ENCODE measurements around the gene MAP6D1.

The MAP6D1 gene

GRCh38 chr3:183801601-183802000 is 23.8 kb downstream of the MAP6D1 start:
- TF ChIP-seq EZH2phosphoT487 (IDR thresholded peaks at IDR 0.05; ENCODE audit: borderline replicate concordance) (no peak), CTCF (conservative IDR thresholded peaks at IDR 0.05; ENCODE audit: low read length) (no peak)
- H3F3A ChIP-seq (ENCODE audit: low read depth): no peaks in the 10 kb centered on the region
- no peaks in the 10 kb centered on the region for H3K9me2 ChIP-seq (replicated peaks; ENCODE audit: low read depth, low read length)
- no peak overlapping the region for H3K4me3 ChIP-seq (ENCODE audit: low read length, poor library complexity, severe bottlenecking)
- no peaks in the 10 kb centered on the region for H3K79me2 ChIP-seq (ENCODE audit: insufficient read depth, low read length)
- no peak overlapping the region for H2AFZ ChIP-seq (ENCODE audit: low read length)
- no peaks in the 10 kb centered on the region for H4K20me1 ChIP-seq (ENCODE audit: insufficient read depth, low read length, poor library complexity, severe bottlenecking)
- H3K27me3 ChIP-seq (ENCODE audit: insufficient read depth, low read length, poor library complexity, severe bottlenecking): no peaks in the 10 kb centered on the region
- H3K9ac ChIP-seq (ENCODE audit: low read depth, low read length, poor library complexity, severe bottlenecking): no peak overlapping the region
- no peak overlapping the region for H3K4me2 ChIP-seq (ENCODE audit: low read depth, low read length, poor library complexity, severe bottlenecking)
- no peaks in the 10 kb centered on the region for H3K9me3 ChIP-seq (ENCODE audit: insufficient read depth, low read depth, low read length)
- H3K36me3 ChIP-seq (ENCODE audit: insufficient read depth, low read length): peaks cover 94% of the 10 kb centered on the region
- H3K4me1 ChIP-seq (ENCODE audit: insufficient read depth, low read length, poor library complexity, severe bottlenecking): no peaks in the 10 kb centered on the region

GRCh38 chr3:183800243-183800863 is 25.0 kb downstream of the MAP6D1 start:
- Histone ChIP-seq H3K4me3 (ENCODE audit: low read length, poor library complexity, severe bottlenecking) (no peak overlapping the region), H4K20me1 (ENCODE audit: insufficient read depth, low read length, poor library complexity, severe bottlenecking) (no peaks in the 10 kb centered on the region), H3K4me1 (ENCODE audit: insufficient read depth, low read length, poor library complexity, severe bottlenecking) (no peaks in the 10 kb centered on the region), H3K27me3 (ENCODE audit: insufficient read depth, low read length, poor library complexity, severe bottlenecking) (no peaks in the 10 kb centered on the region), H3K79me2 (ENCODE audit: insufficient read depth, low read length) (no peaks in the 10 kb centered on the region), H3K4me2 (ENCODE audit: low read depth, low read length, poor library complexity, severe bottlenecking) (no peak overlapping the region), H3K9me3 (ENCODE audit: insufficient read depth, low read depth, low read length) (no peaks in the 10 kb centered on the region), H3K9me2 (replicated peaks; ENCODE audit: low read depth, low read length) (no peaks in the 10 kb centered on the region), H3K9ac (ENCODE audit: low read depth, low read length, poor library complexity, severe bottlenecking) (no peak overlapping the region), H2AFZ (ENCODE audit: low read length) (no peak overlapping the region), H3F3A (ENCODE audit: low read depth) (no peaks in the 10 kb centered on the region), H3K36me3 (ENCODE audit: insufficient read depth, low read length) (peaks cover 91% of the 10 kb centered on the region)
- TF ChIP-seq EZH2phosphoT487 (IDR thresholded peaks at IDR 0.05; ENCODE audit: borderline replicate concordance) (no peak), CTCF (conservative IDR thresholded peaks at IDR 0.05; ENCODE audit: low read length) (no peak)

- H3K79me2 ChIP-seq (ENCODE audit: insufficient read depth, low read length): no peaks in the 10 kb centered on the region
- TF ChIP-seq EZH2phosphoT487 (IDR thresholded peaks at IDR 0.05; ENCODE audit: borderline replicate concordance) (no peak), CTCF (conservative IDR thresholded peaks at IDR 0.05; ENCODE audit: low read length) (no peak)
- H3K9ac ChIP-seq (ENCODE audit: low read depth, low read length, poor library complexity, severe bottlenecking): no peak overlapping the region
- H3F3A ChIP-seq (ENCODE audit: low read depth): no peaks in the 10 kb centered on the region
- H3K4me3 ChIP-seq (ENCODE audit: low read length, poor library complexity, severe bottlenecking): no peak overlapping the region
- no peaks in the 10 kb centered on the region for H3K9me2 ChIP-seq (replicated peaks; ENCODE audit: low read depth, low read length)
- no peak overlapping the region for H2AFZ ChIP-seq (ENCODE audit: low read length)
- no peaks in the 10 kb centered on the region for H3K4me1 ChIP-seq (ENCODE audit: insufficient read depth, low read length, poor library complexity, severe bottlenecking)
- no peaks in the 10 kb centered on the region for H3K27me3 ChIP-seq (ENCODE audit: insufficient read depth, low read length, poor library complexity, severe bottlenecking)
- no peak overlapping the region for H3K4me2 ChIP-seq (ENCODE audit: low read depth, low read length, poor library complexity, severe bottlenecking)
- H3K9me3 ChIP-seq (ENCODE audit: insufficient read depth, low read depth, low read length): no peaks in the 10 kb centered on the region
- no peaks in the 10 kb centered on the region for H4K20me1 ChIP-seq (ENCODE audit: insufficient read depth, low read length, poor library complexity, severe bottlenecking)
- H3K36me3 ChIP-seq (ENCODE audit: insufficient read depth, low read length): peaks cover 89% of the 10 kb centered on the region
These were observed 25.9 kb downstream of the MAP6D1 start for GRCh38 chr3:183799461-183799860.

Measured in Loucy (cell line).